ENCODE data around the gene FAM184A. TPM values are rescaled to one million over a fixed set of nuclear protein-coding genes. Genes with fewer than 3 reads are reported as not detected.

FAM184A gene
- total and polyA plus RNA-seq, 2 of the 13 experiments (the other 11 are each of a cell fraction or from before 2014, with no cell fraction given), result 7.0 to 18.0 TPM

GRCh38 chr6:118934461-118935330 lies 143.8 kb downstream of the FAM184A start, which contains the start of gene MCM9 (continued):
- peak; percentile 94; the same call in 1 of the 2 replicates for TF ChIP-seq MTF2 (CRISPR knock-in tag; IDR thresholded peaks at IDR 0.05; ENCODE audit: borderline replicate concordance)
- TF ChIP-seq ZBTB33 (CRISPR knock-in tag; IDR thresholded peaks at IDR 0.05), result no peak
- TF ChIP-seq CREM (IDR thresholded peaks at IDR 0.05), result no peak
- TF ChIP-seq CREM (CRISPR knock-in tag; IDR thresholded peaks at IDR 0.05), result no peak
- TF ChIP-seq POLR2G (IDR thresholded peaks at IDR 0.05; ENCODE audit: low read depth, low read length), result peak; percentile 82
- peak; percentile 26; the same call in 1 of the 2 replicates for TF ChIP-seq ZHX1 (CRISPR knock-in tag; IDR thresholded peaks at IDR 0.05; ENCODE audit: low read depth)
- peak; percentile 46; the same call in 1 of the 2 replicates for TF ChIP-seq ETV6 (CRISPR knock-in tag; conservative IDR thresholded peaks at IDR 0.05)
- peak; percentile 24; the same call in 1 of the 2 replicates for TF ChIP-seq CREB1 (IDR thresholded peaks at IDR 0.05)
- TF ChIP-seq CREB1 (CRISPR knock-in tag; IDR thresholded peaks at IDR 0.05), result no peak
- no peak for TF ChIP-seq CCDC6 (CRISPR knock-in tag; IDR thresholded peaks at IDR 0.05)
- peak; percentile 86 for TF ChIP-seq ZNF430 (CRISPR knock-in tag; IDR thresholded peaks at IDR 0.05)
- no peak for TF ChIP-seq MAFF (IDR thresholded peaks at IDR 0.05; ENCODE audit: low read depth, low read length)
- TF ChIP-seq ZNF446 (CRISPR knock-in tag; IDR thresholded peaks at IDR 0.05), result no peak; the same call in 1 of the 2 replicates
- TF ChIP-seq PAX8 (CRISPR knock-in tag; IDR thresholded peaks at IDR 0.05; ENCODE audit: borderline replicate concordance), result peak; percentile 81; the same call in 1 of the 2 replicates
- TF ChIP-seq ZSCAN12 (CRISPR knock-in tag; IDR thresholded peaks at IDR 0.05), result peak; percentile 84; the same call in 1 of the 2 replicates
- no peak for TF ChIP-seq TRAFD1 (CRISPR knock-in tag; IDR thresholded peaks at IDR 0.05; ENCODE audit: borderline replicate concordance)
- TF ChIP-seq NR3C1 (CRISPR knock-in tag; IDR thresholded peaks at IDR 0.05), result no peak
- TF ChIP-seq ZNF543 (CRISPR knock-in tag; IDR thresholded peaks at IDR 0.05), result peak; percentile 75
- peak; percentile 17; the same call in 1 of the 2 replicates for TF ChIP-seq ZNF773 (CRISPR knock-in tag; IDR thresholded peaks at IDR 0.05; ENCODE audit: borderline replicate concordance)
- no peak for TF ChIP-seq PCBP2 (optimal IDR thresholded peaks at IDR 0.05; ENCODE audit: low read depth, low read length, poor library complexity, severe bottlenecking)
- TF ChIP-seq MEF2D (CRISPR knock-in tag; IDR thresholded peaks at IDR 0.05), result no peak; the same call in 1 of the 2 replicates
- TF ChIP-seq HNRNPUL1 (IDR thresholded peaks at IDR 0.05; ENCODE audit: low read depth, low read length), result no peak
